ENCODE measurements around the gene DAPK2.

DAPK2 gene

GRCh38 chr15:63915209-63915872, 130.9 kb downstream of the DAPK2 start:
- no peak for TF ChIP-seq MAX (IDR thresholded peaks at IDR 0.05; ENCODE audit: low read depth, low read length)
- no peak for TF ChIP-seq CTCF (IDR thresholded peaks at IDR 0.05; ENCODE audit: low read depth, low read length)
- TF ChIP-seq POLR2A (IDR thresholded peaks at IDR 0.05; ENCODE audit: extremely low read depth, insufficient read length), result no peak
- TF ChIP-seq MYC (IDR thresholded peaks at IDR 0.05; ENCODE audit: low read depth, low read length), result no peak
- no peak for DNase-seq (ENCODE audit: low read depth)
- no peak overlapping the region for H3K4me3 ChIP-seq (ENCODE audit: low read depth, low read length)

GRCh38 chr15:63913786-63914315, 132.4 kb downstream of the DAPK2 start:
- DNase-seq (ENCODE audit: low read depth), result no peak
- H3K4me3 ChIP-seq (ENCODE audit: low read depth, low read length), result no peak overlapping the region
- TF ChIP-seq CTCF (IDR thresholded peaks at IDR 0.05; ENCODE audit: low read depth, low read length), result no peak
- TF ChIP-seq POLR2A (IDR thresholded peaks at IDR 0.05; ENCODE audit: extremely low read depth, insufficient read length), result no peak
- no peak for TF ChIP-seq MYC (IDR thresholded peaks at IDR 0.05; ENCODE audit: low read depth, low read length)
- no peak for TF ChIP-seq MAX (IDR thresholded peaks at IDR 0.05; ENCODE audit: low read depth, low read length)

GRCh38 chr15:63913336-63913735, 132.9 kb downstream of the DAPK2 start:
- H3K4me3 ChIP-seq (ENCODE audit: low read depth, low read length), result no peak overlapping the region
- DNase-seq (ENCODE audit: low read depth), result no peak
- TF ChIP-seq CTCF (IDR thresholded peaks at IDR 0.05; ENCODE audit: low read depth, low read length), result no peak
- TF ChIP-seq POLR2A (IDR thresholded peaks at IDR 0.05; ENCODE audit: extremely low read depth, insufficient read length), result no peak
- no peak for TF ChIP-seq MYC (IDR thresholded peaks at IDR 0.05; ENCODE audit: low read depth, low read length)
- no peak for TF ChIP-seq MAX (IDR thresholded peaks at IDR 0.05; ENCODE audit: low read depth, low read length)

GRCh38 chr15:63912061-63912615, 134.1 kb downstream of the DAPK2 start:
- no peak for DNase-seq (ENCODE audit: low read depth)
- TF ChIP-seq CTCF (IDR thresholded peaks at IDR 0.05; ENCODE audit: low read depth, low read length) (no peak), MYC (IDR thresholded peaks at IDR 0.05; ENCODE audit: low read depth, low read length) (no peak)
- H3K4me3 ChIP-seq (ENCODE audit: low read depth, low read length), result no peak overlapping the region

GRCh38 chr15:63911160-63911559, 135.1 kb downstream of the DAPK2 start:
- H3K4me3 ChIP-seq (ENCODE audit: low read depth, low read length), result no peak overlapping the region
- TF ChIP-seq CTCF (IDR thresholded peaks at IDR 0.05; ENCODE audit: low read depth, low read length) (no peak), POLR2A (IDR thresholded peaks at IDR 0.05; ENCODE audit: extremely low read depth, insufficient read length) (no peak), MYC (IDR thresholded peaks at IDR 0.05; ENCODE audit: low read depth, low read length) (no peak), MAX (IDR thresholded peaks at IDR 0.05; ENCODE audit: low read depth, low read length) (no peak)
- DNase-seq (ENCODE audit: low read depth), result no peak
